ENCODE measurements around the gene KRT9.
"Not testable (repeated sequence)": the region's sequence is repeated elsewhere in the genome, so short reads cannot be mapped to it uniquely, and the experiment has no call there.

Gene KRT9

GRCh38 chr17:41544491-41544892 lies 27.4 kb downstream of the KRT9 start:
- no peak for DNase-seq

- DNase-seq, result not testable (repeated sequence)
Observed at GRCh38 chr17:41542786-41543185, 29.1 kb downstream of the KRT9 start.

- no peak for DNase-seq
Observed at GRCh38 chr17:41542357-41542756, 29.5 kb downstream of the KRT9 start.

- DNase-seq, result no peak
Observed at GRCh38 chr17:41540921-41541625, 30.8 kb downstream of the KRT9 start.

GRCh38 chr17:41539979-41540701 lies 31.7 kb downstream of the KRT9 start:
- no peak for DNase-seq

GRCh38 chr17:41539071-41539492 lies 32.8 kb downstream of the KRT9 start:
- no peak for DNase-seq

- DNase-seq, result no peak
Observed at GRCh38 chr17:41538565-41538991, 33.3 kb downstream of the KRT9 start.

GRCh38 chr17:41537990-41538389 lies 33.9 kb downstream of the KRT9 start:
- DNase-seq, result no peak

GRCh38 chr17:41537614-41537954 lies 34.3 kb downstream of the KRT9 start:
- no peak for DNase-seq

GRCh38 chr17:41536741-41537613 lies 34.9 kb downstream of the KRT9 start:
- no peak for DNase-seq

GRCh38 chr17:41535764-41536481 lies 35.9 kb downstream of the KRT9 start:
- DNase-seq, result no peak

- DNase-seq, result no peak
Observed at GRCh38 chr17:41534899-41535546, 36.8 kb downstream of the KRT9 start.

- no peak for DNase-seq
Observed at GRCh38 chr17:41533613-41534012, 38.2 kb downstream of the KRT9 start.

GRCh38 chr17:41532947-41533570 lies 38.8 kb downstream of the KRT9 start:
- no peak for DNase-seq

- no peak for DNase-seq
Observed at GRCh38 chr17:41531993-41532392, 39.9 kb downstream of the KRT9 start.

GRCh38 chr17:41530062-41531048 lies 41.5 kb downstream of the KRT9 start:
- DNase-seq, result no peak

GRCh38 chr17:41529491-41529915 lies 42.4 kb downstream of the KRT9 start:
- DNase-seq, result no peak

- DNase-seq, result no peak
Observed at GRCh38 chr17:41528959-41529353, 42.9 kb downstream of the KRT9 start.

- DNase-seq, result no peak
Observed at GRCh38 chr17:41527063-41528023, 44.5 kb downstream of the KRT9 start.
